Hippocampal formation (tissue), 2 donors: Measurements from ENCODE around the gene NDUFV1.
"Not testable (repeated sequence)": the region's sequence is repeated elsewhere in the genome, so short reads cannot be mapped to it uniquely, and the experiment has no call there.

Source experiments
- DNase-seq, 2 donors: peaks; one replicate each; lab custom pipeline; 2025; lab: John Stamatoyannopoulos, UW

Gene NDUFV1

DNA sequence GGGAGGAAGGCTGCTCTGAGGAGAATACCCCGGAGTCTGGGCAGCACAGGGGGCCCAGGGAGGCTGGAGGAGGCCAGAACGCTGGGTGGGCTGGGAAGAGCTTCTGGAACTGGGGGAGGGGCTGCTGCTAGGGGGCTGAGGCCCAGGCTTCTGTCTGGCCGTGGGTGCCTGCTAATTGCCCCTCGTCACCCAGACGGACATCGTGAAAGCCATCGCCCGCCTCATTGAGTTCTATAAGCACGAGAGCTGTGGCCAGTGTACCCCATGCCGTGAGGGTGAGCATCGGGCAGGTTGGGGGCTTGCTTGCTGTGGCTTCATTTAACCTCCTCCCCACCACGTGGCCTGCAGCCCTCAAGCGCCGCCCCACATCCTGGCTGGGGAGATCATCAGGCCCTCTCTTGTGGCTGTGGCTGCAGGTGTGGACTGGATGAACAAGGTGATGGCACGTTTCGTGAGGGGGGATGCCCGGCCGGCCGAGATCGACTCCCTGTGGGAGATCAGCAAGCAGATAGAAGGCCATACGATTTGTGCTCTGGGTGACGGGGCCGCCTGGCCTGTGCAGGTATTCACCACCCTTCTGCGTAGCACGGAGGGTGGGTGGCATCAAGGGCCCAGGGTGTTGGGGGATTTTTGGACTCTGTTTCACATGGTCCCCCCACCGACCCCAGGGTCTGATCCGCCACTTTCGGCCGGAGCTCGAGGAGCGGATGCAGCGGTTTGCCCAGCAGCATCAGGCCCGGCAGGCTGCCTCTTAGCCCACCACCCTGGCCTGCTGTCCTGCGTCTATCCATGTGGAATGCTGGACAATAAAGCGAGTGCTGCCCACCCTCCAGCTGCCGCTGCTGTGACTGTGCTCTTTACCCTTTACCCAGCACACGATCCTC, 5.2 kb downstream of the NDUFV1 start:
- no peak for DNase-seq

DNA sequence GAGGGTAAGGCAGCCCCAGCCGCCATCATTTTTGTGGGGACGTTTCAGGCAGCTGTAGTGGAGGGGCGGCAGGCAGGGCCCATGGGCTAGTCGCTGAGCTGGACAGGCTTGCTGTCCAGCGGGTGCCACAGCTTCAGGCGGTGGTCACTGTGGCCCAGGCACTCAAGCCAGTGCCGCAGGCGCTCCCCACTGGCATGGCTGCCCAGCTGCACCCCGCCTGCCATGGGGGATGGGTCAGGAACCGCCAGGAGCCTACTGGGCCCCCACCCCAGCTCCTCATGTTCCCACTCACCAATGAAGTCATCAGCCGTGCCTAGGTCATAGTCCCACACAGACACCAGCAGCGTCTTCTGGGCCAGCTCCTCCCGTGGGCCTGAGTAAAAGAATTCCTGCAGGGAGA, 6.0 kb downstream of the NDUFV1 start:
- DNase-seq: no peak

DNA sequence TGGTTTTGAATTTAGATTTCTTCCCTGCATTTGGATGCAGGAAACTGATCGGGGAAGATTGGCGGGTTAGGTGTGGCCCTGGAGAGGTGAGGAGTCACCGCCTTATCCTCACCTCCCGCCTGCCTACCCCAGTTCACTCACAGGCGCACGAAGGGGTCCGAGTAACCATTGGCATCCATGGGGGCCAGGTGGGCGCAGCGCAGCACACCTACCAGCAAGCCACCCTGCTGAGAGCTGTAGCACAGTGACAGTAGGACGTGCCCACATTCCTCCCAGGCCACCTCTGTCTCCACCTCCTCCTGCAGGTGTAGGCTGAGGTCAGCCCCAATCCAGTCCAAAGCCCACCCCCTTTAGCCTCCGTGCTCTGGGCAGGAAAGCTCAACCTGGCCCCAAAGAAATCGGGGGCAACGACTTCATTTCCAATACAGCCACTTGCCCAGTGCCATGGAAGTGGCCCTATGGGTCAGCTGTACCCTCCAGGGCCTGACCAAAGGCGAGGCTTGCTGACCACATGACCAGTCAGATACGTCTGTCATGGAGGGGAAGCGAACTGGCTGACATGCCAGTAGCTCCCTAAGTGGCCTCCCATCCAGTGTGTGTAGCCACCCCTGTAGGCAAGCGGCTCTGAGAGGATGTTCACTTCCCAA, 6.7 kb downstream of the NDUFV1 start:
- DNase-seq: no peak

DNA sequence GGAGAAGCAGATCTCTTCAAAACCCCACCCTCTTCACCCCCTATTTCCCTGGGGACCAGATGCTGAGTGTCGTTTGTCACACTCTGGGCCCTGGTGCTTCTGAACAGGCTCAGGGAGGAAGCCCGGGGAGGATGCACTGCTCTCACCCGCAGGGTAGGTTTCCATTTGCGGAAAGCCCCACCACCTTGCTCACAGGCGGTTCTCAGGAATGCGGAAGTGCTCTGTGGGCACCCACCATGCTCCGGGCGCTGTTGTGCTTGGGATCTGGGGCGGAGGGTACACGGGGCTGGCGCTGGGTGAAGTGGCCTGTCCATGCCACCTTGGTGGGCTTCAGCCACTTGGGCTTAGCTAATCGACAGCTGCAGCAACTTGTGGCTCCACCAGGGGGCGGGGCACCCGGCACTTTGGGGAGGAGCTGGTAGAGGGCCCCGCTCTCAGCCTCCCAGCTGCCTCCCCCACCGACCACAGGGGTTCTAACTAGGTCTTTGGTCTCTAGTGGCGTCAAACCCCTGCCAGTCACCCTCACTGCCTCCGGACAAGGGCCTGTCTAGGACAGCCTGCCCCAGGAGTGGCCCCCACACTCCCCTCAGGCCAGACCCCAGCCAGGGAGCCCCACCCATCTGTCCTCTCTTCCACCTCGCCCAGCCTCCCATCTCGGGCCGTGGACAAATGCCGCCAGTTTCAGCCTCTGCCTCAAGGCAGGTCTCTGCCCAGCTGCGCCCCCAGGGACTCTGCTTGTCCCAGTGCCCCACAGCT, 7.4 kb downstream of the NDUFV1 start:
- no peak for DNase-seq

DNA sequence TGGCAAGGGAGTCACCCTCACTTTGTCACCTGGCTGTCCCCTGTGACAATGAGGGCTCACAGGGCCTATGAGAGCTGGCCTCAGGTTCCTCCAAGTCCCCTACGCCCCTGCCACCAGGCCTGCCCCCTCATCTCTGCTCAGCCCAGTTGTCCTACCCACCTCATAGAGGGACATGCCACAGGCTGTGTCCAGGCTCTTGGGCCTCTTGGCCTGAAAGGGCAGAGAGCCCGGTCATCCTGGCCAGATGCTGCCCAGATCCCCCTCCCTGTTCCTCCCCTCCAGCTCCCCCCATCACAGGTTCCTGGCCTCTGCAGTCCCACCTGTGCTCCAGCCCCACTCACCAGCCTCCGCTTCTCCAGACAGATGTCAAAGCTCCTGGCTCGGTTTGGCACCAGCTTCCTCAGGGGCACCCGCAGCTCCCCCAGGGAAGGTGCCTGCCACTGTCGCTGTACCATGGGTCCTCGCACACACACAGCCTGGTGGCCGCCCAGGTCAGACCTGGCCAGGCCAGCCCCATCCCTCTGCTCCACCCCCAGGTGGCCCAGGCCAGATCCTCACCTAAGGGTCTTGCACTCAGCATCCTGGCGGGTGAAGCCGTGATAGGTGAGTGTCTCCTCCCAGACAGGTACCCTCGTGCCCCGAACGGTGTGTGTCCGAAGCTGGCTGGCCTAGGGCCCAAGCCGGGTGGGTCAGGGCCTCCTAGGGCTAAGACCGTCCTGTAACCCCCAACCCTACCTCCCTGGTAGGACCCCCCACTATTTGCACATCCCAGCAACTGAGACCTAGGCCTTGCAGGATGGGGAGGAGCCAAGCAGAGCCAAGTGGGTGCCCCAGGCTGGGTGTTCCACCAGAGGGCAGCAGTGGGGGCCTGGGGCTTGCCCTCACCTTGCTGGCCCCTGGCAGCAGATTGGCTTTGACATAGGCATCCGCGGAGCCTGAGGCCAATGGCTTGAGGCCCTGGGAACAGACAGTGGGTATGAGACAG, 8.3 kb downstream of the NDUFV1 start:
- DNase-seq: no peak

DNA sequence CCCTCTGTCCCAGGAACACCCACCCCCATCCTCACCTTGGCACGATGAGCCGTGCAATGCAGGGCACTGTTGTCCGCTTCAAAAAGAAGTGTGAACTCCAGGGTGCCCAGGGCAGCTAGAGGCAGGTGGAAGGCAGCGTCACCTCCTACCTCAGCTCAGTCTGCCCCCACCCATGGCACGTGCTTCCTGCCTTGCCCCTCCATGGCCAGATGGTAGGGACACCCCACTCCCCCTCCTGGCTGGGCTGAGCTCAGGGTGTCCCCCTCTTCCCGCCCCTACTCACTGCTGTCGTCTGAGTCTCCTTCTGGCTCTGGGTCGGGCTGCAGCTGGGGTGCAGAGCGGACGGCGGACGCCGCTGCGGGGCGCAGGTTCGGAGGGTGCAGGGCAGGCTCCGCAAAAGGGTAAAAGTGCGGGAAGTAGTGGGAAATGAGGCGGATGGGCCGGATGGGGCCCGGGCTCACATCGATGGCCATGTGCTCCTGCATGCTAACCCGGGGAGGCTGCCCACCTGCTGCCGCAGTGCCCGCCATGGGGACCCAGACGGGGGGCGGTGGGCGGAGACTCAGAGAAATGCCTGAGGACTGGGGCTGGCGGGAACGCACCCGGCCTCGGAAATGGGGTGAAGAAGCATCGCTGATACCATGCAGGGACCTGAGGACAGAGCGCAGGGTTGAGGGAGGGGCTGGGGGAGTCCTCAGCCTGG, 9.1 kb downstream of the NDUFV1 start:
- DNase-seq: no peak

DNA sequence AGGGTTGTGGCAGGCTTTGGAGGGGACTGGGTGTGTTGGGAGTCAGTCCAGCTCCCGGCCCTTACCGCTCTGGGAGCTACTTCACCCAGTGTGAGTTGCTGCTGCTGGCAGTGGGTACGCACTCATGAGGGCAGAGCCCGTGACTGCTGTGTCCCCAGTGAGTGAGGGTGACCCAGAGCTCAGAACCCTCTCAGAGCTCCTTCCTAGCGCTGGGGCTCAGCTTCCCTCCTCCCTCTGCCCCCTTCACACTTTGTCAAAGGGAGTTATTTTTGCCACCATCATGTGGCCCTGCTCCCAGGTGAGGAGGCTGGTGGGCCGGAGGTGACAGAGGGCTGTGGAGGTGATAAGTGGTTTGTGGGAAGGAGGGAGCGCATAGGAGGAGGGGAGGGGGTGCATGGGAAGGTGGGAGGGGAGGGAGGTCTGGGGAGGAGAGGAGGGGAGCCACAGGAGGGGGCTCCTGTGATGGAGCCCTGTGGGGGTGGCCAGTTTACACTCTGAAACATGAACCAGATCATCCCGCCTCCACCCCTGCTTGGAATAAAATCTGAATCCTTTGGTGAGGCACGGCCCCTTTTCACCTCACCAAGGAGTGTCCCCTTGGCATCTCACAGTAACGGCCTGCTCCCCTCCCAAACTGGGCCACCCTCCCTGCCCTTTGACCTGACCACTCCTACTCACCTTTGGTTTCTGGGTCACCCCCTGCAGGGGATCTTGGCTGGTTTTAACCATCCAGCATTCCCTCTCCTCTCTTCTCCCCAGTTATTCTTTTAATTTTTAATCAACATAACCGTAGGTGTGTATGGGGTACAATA, 9.9 kb downstream of the NDUFV1 start:
- DNase-seq: no peak

DNA sequence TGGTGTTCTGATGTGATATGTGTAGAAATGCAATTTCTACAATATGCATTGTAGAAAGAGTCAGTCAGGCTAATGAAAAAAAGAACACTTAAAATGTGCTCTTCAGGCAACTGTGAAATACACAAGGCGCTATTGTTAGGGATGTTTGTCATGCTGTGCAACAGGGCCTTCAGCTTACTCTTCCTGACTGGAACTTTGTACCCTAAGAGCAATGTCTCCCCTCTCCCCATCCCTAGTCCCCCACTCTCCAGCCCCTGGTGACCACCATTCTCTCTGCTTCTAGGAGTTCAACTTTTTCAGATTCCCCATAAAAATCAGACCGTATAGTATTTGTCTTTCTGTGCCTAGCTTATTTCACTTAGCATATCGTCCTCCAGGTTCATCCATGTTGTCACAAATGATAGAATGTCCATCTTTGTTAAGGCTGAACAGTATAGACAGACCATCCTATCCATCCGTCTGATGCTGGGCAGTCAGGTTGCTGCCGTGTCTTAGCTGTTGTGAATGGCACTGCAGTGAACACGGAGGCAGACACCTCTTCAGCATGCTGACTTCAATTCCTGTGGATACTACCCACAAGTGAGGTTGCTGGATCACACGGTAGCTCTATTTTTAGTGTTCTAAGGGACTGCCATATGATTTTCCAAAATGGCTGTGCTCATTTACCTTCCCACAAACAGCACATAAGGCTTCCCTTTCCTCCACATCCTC, 10.7 kb downstream of the NDUFV1 start:
- DNase-seq: no peak

DNA sequence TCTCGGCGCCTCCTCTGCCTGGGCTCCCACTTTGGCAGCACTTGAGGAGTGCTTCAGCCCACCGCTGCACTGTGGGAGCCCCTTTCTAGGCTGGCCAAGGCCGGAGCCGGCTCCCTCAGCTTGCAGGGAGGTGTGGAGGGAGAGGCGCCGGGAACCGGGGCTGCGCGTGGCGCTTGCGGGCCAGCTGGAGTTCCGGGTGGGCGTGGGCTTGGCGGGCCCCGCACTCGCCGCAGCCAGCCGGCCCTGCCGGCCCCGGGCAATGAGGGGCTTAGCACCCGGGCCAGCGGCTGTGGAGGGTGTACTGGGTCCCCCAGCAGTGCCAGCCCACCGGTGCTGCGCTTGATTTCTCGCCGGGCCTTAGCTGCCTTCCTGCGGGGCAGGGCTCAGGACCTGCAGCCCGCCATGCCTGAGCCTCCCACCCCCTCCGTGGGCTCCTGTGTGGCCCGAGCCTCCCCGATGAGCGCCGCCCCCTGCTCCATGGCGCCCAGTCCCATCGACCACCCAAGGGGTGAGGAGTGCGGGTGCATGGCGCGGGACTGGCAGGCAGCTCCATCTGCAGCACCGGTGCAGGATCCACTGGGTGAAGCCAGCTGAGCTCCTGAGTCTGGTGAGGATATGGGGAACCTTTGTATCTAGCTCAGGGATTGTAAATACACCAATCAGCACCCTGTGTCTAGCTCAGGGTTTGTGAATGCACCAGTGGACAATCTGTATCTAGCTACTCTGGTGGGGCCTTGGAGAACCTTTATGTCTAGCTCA, 12.3 kb downstream of the NDUFV1 start:
- DNase-seq: not testable (repeated sequence)

DNA sequence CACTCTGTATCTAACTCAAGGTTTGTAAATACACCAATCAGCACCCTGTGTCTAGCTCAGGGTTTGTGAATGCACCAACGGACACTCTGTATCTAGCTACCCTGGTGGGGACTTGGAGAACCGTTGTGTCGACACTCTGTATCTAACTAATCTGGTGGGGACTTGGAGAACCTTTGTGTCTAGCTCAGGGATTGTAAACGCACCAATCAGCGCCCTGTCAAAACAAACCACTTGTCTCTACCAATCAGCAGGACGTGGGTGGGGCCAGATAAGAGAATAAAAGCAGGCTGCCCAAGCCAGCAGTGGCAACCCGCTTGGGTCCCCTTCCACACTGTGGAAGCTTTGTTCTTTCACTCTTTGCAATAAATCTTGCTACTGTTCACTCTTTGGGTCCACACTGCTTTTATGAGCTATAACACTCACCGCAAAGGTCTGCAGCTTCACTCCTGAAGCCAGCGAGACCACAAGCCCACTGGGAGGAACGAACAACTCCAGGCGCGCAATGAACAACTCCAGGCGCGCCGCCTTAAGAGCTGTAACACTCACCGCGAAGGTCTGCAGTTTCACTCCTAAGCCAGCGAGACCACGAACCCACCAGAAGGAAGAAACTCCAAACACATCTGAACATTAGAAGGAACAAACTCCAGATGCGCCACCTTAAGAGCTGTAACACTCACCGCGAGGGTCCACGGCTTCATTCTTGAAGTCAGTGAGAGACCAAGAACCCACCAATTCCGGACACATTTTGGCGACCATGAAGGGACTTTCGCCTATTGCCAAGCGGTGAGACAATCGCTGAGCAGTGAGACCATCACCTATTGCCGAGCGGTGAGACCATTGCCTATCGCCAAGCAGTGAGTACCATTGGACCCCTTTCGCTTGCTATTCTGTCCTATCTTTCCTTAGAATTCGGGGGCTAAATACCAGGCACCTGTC, 13.2 kb downstream of the NDUFV1 start:
- not testable (repeated sequence) for DNase-seq

DNA sequence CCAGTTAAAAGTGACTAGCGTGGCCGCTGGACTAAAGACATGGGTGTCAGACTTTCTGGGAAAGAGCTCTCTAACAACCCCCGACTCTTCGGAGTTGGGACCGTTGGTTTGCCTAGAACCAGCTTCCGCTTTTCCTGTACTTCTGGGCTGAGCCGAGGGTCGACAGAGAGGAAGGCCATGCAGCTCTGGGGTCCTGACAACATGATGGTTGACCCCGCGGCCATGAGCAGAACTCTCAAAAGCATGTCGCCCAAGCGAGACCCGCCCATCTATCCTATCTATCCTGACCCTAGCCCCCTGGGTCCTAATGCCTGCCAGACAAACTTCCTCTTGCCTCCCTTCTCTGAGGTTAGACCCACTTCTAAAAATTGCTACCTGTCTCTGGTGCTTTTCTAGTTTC, 13.9 kb downstream of the NDUFV1 start:
- not testable (repeated sequence) for DNase-seq

DNA sequence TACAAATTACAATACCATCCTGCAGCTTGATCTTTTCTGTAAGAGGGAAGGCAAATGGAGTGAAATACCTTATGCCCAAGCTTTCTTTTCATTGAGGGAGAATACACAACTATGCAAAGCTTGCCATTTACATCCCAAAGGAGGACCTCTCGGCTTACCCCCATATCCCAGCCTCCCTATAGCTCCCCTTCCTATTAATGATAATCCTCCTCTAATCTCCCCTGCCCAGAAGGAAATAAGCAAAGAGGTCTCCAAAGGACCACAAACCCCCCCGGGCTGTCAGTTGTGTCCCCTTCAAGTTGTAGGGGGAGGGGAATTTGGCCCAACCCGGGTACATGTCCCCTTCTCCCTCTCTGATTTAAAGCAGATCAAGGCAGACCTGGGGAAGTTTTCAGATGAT, 15.2 kb downstream of the NDUFV1 start:
- not testable (repeated sequence) for DNase-seq

DNA sequence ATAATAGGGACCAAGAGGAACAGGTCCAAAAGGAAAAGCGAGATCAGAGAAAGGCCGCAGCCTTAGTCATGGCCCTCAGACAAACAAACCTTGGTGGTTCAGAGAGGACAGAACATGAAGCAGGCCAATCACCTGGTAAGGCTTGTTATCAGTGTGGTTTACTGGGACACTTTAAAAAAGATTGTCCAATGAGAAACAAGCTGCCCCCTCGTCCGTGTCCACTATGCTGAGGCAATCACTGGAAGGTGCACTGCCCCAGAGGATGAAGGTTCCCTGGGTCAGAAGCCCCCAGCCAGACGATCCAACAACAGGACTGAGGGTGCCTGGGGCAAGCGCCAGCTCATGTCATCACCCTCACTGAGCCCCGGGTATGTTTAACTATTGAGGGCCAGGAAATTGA, 16.2 kb downstream of the NDUFV1 start:
- not testable (repeated sequence) for DNase-seq

DNA sequence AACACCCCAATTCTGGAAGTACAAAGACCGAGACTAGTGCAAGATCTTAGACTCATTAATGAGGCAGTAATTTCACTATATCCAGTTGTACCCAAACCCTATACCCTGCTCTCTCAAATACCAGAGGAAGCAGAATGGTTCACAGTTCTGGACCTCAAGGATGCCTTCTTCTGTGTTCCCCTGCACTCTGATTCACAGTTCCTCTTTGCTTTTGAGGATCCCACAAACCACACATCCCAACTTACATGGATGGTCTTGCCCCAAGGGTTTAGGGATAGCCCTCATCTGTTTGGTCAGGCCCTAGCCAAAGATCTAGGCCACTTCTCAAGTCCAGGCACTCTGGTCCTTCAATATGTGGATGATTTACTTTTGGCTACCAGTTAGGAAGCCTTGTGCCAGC, 17.1 kb downstream of the NDUFV1 start:
- DNase-seq: not testable (repeated sequence)

DNA sequence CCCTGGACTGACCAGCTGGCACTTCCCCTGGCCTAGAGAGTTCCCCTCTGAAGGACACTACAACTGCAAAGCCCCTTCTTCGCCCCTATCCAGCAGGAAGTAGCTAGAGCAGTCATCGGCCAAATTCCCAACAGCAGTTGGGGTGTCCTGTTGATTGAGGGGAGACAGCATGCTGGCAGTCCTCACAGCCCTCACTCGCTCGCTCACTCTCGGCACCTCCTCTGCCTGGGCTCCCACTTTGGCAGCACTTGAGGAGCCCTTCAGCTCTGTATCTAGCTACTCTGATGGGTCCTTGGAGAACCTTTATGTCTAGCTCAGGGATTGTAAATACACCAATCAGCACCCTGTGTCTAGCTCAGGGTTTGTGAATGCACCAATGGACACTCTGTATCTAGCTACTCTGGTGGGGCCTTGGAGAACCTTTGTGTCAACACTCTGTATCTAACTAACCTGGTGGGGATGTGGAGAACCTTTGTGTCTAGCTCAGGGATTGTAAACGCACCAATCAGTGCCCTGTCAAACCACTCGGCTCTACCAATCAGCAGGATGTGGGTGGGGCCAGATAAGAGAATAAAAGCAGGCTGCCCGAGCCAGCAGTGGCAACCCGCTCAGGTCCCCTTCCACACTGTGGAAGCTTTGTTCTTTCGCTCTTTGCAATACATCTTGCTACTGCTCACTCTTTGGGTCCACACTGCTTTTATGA, 19.5 kb downstream of the NDUFV1 start:
- not testable (repeated sequence) for DNase-seq

DNA sequence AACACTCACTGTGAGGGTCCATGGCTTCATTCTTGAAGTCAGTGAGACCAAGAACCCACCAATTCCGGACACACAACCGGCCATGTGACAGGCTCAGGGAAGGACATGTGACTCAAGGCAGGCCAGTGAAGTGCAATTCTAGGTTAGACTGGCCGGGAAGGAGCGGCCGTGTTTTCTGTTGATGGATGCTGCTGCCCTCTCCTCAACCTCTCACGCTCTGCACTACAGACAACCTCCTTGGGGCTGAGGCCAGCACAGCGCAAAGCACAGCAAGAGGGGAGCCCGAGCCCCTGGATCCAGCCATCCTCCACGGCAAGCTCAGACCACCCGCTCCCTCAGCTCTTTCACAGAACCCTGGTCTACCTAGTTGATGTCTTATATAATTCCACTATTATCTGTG, 20.2 kb downstream of the NDUFV1 start:
- no peak for DNase-seq

DNA sequence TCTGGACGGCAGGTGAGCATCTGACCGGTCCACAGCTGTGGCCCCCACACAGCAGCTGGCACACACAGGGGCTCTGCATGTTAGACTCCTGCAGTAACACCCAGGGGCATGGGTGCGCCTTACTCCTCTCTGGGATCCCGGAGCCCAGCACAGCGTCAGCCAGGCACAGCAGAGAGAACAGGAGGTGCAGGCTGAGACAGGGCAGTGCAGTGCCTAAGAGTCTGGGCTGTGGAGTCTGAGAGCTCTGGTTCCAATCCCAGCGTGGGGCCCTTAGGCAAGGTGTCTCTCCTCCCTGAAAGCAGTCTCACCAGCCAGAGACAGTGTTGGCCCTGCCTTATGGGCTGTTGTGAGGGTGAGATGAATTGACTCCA, 20.7 kb downstream of the NDUFV1 start:
- no peak for DNase-seq
